ENCODE measurements around the gene RNU2-63P. TPM values are rescaled to one million over a fixed set of nuclear protein-coding genes. Genes with fewer than 3 reads are reported as not detected.
"Not testable (repeated sequence)": the region's sequence is repeated elsewhere in the genome, so short reads cannot be mapped to it uniquely, and the experiment has no call there.

The RNU2-63P gene
- total RNA-seq (2014; rRNA removed) = not detected in 2 replicates
- polyA plus RNA-seq (2012) = not detected

- DNase-seq (ENCODE audit: low read depth) = peak; percentile 91
Observed at GRCh38 chr2:88016086-88016959, at the start of gene RNU2-63P. Gene RNU2-63P (minus strand): TSS chr2:88016547.

GRCh38 chr2:88061295-88061694, 44.9 kb upstream of the RNU2-63P start:
- no peak for DNase-seq (ENCODE audit: low read depth)

DNA sequence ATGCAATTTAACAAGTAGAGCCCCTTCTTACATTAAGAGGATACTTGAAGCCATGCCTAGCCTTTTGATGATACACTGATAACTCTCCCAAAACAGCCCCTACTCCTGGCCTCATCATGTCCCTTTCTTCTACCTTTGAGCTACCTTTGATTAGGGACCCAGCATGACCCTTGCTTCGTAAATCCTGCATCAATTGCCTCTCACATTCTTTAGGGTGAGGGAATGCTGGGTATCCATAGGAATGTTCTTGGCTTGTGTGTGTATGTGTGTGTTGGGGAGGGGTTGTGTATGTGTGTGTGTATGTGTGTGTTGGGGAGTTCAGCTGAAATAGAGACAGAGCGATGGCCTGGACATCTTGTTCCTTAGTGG, 44.5 kb upstream of the RNU2-63P start:
- no peak for DNase-seq (ENCODE audit: low read depth)

DNA sequence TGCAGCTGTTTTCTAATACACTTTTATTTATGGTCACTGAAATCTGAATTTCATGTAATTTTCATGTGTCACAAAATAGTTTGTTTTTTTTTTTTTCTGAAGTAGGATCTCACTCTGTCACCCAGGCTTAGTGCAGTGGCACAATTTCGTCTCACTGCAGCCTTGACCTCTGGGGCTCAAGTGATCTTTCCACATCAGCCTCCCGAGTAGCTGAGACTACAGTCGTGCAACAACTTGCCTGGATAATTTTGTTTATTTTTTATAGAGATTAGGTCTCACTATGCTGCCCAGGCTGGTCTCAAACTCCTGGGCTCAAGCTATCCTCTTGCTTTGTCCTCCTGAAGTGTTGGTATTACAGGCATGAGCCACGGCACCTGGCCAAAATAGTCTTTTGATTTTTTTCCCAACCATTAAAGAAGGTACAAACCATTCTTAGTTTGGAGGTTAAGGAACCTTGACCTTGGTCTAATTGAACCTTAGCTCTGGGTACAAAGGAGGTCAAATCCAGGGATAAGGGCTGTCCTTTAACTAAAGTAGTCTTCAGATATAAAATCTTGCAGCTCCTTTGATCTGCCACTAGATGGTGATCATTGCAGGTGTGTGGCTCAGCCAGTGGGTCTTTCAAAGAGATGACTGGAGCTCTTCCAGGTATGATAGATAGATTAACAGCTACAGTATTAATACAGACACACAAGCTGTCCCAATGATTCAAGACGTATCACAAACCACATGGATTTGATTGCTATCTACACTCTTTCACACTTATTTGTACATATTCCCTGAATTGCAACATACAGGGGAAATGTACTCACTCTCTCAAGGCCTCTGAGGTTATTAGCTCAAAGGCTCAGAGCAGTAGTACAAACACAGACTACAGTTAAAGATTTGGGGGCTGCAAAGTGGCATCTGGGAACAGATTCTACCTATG, 43.9 kb upstream of the RNU2-63P start:
- peak; percentile 35 for DNase-seq (ENCODE audit: low read depth)

DNA sequence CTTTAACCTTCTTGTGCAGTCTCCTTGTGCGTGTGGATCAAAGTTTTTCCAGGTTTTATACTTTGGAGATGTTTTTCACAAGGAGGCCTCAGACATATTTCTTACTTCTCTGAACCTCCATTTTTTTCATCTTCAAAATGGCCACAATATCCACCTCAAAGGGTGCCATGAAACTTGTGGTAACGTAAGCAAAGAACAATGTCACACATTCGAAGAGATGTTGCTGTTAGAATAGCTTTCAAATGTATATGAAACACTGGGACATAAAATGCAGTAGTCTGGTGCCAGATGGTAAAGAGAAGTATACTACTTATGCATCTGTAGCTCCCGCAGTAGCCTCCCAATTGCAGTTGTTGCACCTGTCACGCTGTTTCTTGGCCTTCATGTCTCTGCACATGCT, 41.8 kb upstream of the RNU2-63P start:
- DNase-seq (ENCODE audit: low read depth) = no peak

DNA sequence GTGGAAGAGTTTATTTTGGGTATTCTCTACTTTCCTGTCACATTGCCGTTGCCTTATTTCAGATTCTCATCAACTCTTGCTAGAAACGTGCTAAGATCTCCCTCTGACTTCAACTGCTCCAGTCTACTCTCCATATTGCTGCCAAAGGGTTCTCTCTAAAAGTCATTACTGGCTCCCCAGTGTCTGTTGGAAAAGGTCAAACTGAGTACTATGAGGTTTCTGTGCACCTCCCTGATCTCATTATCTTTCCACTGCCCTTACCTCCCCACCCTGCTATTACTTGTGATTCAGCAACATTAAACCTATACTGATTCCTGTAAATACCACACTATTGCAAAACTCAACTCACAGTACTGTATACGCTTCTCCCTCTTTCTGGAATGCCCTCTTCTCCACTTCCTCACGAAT, 41.1 kb upstream of the RNU2-63P start:
- no peak for DNase-seq (ENCODE audit: low read depth)

DNA sequence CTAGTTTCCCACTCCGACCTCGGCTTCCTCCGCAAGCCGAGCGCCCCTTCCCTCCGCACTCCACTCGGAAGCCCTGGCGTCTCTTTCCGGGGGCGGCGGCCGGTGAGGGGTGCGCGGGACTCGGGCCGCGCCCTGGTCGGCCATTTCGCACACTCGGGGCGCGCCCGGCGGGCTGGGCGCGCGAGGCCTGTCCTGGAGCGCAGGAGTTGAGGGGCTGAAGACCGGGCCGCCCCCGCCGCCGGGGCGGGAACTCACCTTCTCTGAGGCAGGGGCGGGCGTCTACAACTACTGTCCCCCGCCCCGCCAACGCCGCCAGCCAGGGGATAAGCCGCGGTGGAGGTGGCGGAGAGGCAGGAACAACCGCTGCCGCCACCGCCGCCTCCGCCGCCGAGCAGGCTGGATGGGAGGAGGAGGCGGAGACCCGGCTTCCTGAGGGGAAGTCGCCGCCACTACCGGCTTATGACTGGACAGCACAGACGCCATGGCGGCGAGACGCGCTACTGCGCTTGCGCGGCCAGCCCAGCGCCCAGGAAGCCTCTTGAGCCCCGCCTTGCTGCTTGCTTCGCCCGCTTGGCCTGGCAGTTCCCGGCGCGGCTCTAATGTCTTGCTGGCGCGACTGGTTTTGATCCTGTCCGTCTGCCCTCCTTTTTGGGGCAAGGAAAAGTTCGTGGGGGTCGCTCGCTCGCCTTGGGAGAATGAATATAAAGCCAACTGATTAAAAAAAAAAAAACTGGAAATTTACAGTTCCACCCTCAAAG, 39.2 kb upstream of the RNU2-63P start, which contains the start of gene KRCC1:
TSS of gene KRCC1 (minus strand) at position 413 of the 758 bp plus-strand sequence. CDS start 27,220 bp downstream, outside the sequence.
- DNase-seq (ENCODE audit: low read depth) = peak; percentile 93

DNA sequence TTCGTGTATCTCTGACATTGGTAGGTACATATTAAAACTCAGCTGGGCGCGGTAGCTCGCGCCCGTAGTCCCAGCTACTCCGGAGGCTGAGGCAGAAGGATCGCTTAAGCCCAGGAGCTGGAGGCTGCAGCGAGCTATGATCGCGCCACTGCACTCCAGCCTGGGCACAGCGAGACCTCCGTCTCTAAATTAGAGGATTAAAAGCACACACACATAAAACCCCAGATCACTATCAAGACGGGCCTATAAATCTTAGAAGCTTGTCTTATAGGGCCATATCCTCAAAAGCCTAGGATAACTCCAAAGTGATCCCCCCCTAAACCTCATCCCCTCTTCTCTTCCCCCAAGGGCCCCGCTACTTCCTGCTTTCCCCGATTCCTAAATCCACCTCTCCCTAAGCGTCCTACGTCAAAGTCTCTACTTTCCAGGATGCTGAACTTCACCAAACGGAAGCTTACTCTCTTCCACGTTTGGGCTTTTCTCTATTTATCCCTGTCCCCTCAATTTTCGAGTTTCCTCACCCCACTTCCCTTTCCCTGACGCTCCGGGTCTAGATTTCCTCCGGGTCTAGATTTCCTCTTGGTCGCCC, 38.5 kb upstream of the RNU2-63P start:
- DNase-seq (ENCODE audit: low read depth) = peak; percentile 35

GRCh38 chr2:88053934-88054781, 37.8 kb upstream of the RNU2-63P start:
- DNase-seq (ENCODE audit: low read depth) = no peak

DNA sequence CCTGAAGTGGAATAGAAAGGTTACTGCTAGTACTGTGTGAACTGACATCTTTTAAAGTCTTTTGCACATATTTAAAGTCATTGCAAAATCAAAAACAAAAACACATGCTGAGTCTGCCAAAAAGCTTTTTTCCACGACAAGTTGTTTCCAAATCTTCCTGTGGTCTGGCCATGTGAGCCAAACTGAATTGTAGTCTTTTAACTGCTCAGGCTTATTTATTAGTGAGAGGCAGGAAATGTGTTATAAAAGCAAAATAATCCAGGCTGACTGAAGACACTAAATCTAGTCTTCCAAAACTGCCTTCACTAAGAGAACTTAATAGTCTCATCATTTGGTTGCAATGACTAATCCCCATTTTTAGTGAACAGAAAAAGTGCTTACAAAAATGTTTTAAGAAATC, 36.9 kb upstream of the RNU2-63P start:
- no peak for DNase-seq (ENCODE audit: low read depth)

- no peak for DNase-seq (ENCODE audit: low read depth)
Observed at GRCh38 chr2:88051792-88052191, 35.4 kb upstream of the RNU2-63P start.

GRCh38 chr2:88049622-88050021, 33.3 kb upstream of the RNU2-63P start:
- DNase-seq (ENCODE audit: low read depth) = no peak

DNA sequence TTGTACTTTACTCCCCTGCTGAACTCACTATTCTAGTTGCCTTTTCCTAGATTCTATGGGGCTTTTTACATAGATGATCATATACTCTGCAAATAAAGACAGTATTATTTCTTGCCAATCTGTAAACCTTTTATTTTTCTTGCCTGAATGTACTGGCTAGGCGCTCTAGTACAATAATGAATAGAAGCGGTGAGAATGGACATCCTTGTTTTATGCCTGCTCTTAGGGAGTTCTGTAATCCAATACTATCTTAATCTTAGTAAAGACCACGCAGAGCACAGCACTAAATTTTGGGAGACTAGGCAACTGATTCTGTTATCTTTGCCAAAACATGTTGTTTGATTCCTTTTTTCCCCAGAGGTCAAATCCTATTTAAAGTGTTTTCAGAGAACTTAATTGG, 32.2 kb upstream of the RNU2-63P start:
- DNase-seq (ENCODE audit: low read depth) = no peak

- DNase-seq (ENCODE audit: low read depth) = not testable (repeated sequence)
Observed at GRCh38 chr2:88045561-88045960, 29.2 kb upstream of the RNU2-63P start.

- DNase-seq (ENCODE audit: low read depth) = no peak
Observed at GRCh38 chr2:88042476-88042875, 26.1 kb upstream of the RNU2-63P start.

GRCh38 chr2:88038263-88039105, 22.1 kb upstream of the RNU2-63P start:
- peak; percentile 97 for DNase-seq (ENCODE audit: low read depth)

- no peak for DNase-seq (ENCODE audit: low read depth)
Observed at GRCh38 chr2:88036606-88037005, 20.3 kb upstream of the RNU2-63P start.

DNA sequence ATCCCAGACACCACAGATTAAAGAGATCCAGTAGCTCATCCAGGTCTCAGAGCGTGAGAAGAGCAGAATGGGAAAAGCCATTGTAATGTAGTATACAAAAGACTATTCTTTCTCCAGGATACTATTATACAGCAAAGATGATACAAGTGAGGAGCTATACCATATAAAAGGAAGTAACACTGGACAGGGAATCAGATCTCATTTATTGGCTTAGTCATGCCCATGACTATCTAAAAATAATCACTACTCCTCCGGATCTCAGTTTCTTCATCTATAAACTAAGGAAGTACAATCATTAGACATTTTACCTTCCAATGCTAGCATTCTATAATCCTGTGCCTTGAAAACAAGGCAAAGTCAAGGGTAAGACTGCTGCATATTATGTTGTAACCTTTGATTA, 19.8 kb upstream of the RNU2-63P start:
- DNase-seq (ENCODE audit: low read depth) = no peak

GRCh38 chr2:88032070-88032702, 15.8 kb upstream of the RNU2-63P start:
- no peak for DNase-seq (ENCODE audit: low read depth)
